ENCODE data around the gene CERKL. TPM values are rescaled to one million over a fixed set of nuclear protein-coding genes. Genes with fewer than 3 reads are reported as not detected.

Gene CERKL
- total and polyA plus RNA-seq, 2 experiments from 2014 or later = 0.32 to 0.69 TPM

- TF ChIP-seq ZNF462 (CRISPR knock-in tag; IDR thresholded peaks at IDR 0.05) (no peak), EZH2phosphoT487 (IDR thresholded peaks at IDR 0.05; ENCODE audit: unreplicated experiment) (no peak)
- TF ChIP-seq, protein P1, sequence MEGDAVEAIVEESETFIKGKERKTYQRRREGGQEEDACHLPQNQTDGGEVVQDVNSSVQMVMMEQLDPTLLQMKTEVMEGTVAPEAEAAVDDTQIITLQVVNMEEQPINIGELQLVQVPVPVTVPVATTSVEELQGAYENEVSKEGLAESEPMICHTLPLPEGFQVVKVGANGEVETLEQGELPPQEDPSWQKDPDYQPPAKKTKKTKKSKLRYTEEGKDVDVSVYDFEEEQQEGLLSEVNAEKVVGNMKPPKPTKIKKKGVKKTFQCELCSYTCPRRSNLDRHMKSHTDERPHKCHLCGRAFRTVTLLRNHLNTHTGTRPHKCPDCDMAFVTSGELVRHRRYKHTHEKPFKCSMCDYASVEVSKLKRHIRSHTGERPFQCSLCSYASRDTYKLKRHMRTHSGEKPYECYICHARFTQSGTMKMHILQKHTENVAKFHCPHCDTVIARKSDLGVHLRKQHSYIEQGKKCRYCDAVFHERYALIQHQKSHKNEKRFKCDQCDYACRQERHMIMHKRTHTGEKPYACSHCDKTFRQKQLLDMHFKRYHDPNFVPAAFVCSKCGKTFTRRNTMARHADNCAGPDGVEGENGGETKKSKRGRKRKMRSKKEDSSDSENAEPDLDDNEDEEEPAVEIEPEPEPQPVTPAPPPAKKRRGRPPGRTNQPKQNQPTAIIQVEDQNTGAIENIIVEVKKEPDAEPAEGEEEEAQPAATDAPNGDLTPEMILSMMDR (conservative IDR thresholded peaks at IDR 0.05; ENCODE audit: low read depth in 2 of 2) = no peak
Observed at GRCh38 chr2:181520253-181520652, 136.7 kb downstream of the CERKL start (continued).

DNA sequence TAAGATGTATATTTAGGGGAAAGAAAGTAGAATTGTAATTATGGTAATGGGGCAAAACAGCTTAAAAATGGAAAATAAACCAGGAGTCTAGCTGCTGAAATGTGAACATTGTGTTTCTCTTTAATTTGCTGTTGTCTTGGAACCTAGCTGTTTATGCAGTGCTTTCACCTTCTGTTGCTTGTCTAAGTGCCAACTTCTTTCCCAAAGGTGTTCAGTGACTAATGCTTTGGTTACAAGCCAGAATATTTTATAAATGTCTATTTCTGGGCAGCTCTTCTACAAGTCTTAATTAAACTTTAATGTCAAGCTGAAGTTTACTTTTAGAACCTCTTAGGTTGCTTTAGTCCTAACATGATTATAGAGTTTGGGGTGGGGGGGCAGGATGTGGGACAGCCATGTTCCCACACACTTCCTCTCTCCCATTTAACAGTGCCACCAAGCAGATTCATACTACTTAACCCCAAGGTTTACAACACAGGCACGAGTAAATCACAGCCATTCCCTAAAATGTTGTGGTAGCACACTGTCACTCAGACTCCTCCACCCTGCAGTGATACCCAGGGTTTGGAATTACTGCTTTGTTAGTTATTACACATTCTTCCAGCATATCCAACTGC lies 139.1 kb downstream of the CERKL start:
- no peaks in the 10 kb centered on the region for H3F3A ChIP-seq (replicated peaks; ENCODE audit: low read depth)
- Mint-ChIP-seq H3K4me1 (no peaks in the 10 kb centered on the region), H3K4me3 (no peak overlapping the region), H3K27ac (peak overlapping the region; percentile 76; the same call in 1 of the 2 replicates), H3K27me3 (ENCODE audit: insufficient read depth, low read depth, poor library complexity) (peaks cover 2% of the 10 kb centered on the region), H3K36me3 (ENCODE audit: low read depth) (no peaks in the 10 kb centered on the region), H3K9me3 (no peaks in the 10 kb centered on the region)
- H3K36me3 ChIP-seq (ENCODE audit: insufficient read depth) = no peaks in the 10 kb centered on the region
- ATAC-seq (no peak), DNase-seq (ENCODE audit: low spot score) (no peak)
- no peaks in the 10 kb centered on the region for H3K4me1 ChIP-seq (ENCODE audit: insufficient read depth)
- H3K27me3 ChIP-seq (ENCODE audit: insufficient read depth) = no peaks in the 10 kb centered on the region
- no peak overlapping the region for H3K4me2 ChIP-seq
- no peaks in the 10 kb centered on the region for H3K79me2 ChIP-seq (replicated peaks; ENCODE audit: insufficient read depth)
- no peak overlapping the region for H3K27ac ChIP-seq (ENCODE audit: low read depth)
- no peak overlapping the region for H2AFZ ChIP-seq
- H4K20me1 ChIP-seq (replicated peaks; ENCODE audit: insufficient read depth) = no peaks in the 10 kb centered on the region
- no peaks in the 10 kb centered on the region for H3K9me2 ChIP-seq (ENCODE audit: insufficient read depth)
- H3K4me3 ChIP-seq = no peak overlapping the region
- TF ChIP-seq EZH2 (IDR thresholded peaks at IDR 0.05; ENCODE audit: low read depth, unreplicated experiment) = no peak
- TF ChIP-seq STAT1 (IDR thresholded peaks at IDR 0.05; ENCODE audit: unreplicated experiment) = no peak
- TF ChIP-seq, protein P1 (conservative IDR thresholded peaks at IDR 0.05; ENCODE audit: low read depth in 2 of 2) = no peak
- no peak for TF ChIP-seq ETS1 (IDR thresholded peaks at IDR 0.05)
- no peak for TF ChIP-seq ZNF114 (CRISPR knock-in tag; IDR thresholded peaks at IDR 0.05)

Measured in GM23338 (cell line).